Ishikawa (cell line): ENCODE results near the gene SLC24A3.

ENCODE experiments used
- CEBPB ChIP-seq: IDR thresholded peaks from 2 replicates; pipeline ENCODE4 v1.6.1; 2012
- CREB1 ChIP-seq: IDR thresholded peaks from 2 replicates; pipeline ENCODE4 v1.6.1; 2012; ENCODE audit warnings: low read depth
- EGR1 ChIP-seq: IDR thresholded peaks from 2 replicates; pipeline ENCODE4 v1.6.1; 2012
- EP300 ChIP-seq: IDR thresholded peaks from 2 replicates; pipeline ENCODE4 v1.6.1; 2012; ENCODE audit warnings: borderline replicate concordance
- FOXM1 ChIP-seq: IDR thresholded peaks from 2 replicates; pipeline ENCODE4 v1.6.1; 2012; ENCODE audit warnings: low read depth, borderline replicate concordance
- NFIC ChIP-seq: IDR thresholded peaks from 2 replicates; pipeline ENCODE4 v1.6.1; 2012
- RAD21 ChIP-seq: IDR thresholded peaks from 2 replicates; pipeline ENCODE4 v1.6.1; 2012; ENCODE audit warnings: low read depth
- REST ChIP-seq: IDR thresholded peaks from 2 replicates; pipeline ENCODE4 v1.6.1; 2012; ENCODE audit warnings: low read depth, mild to moderate bottlenecking
- TAF1 ChIP-seq: IDR thresholded peaks from 2 replicates; pipeline ENCODE4 v1.6.1; 2012; ENCODE audit warnings: low read depth, mild to moderate bottlenecking
- TCF12 ChIP-seq: IDR thresholded peaks from 2 replicates; pipeline ENCODE4 v1.6.1; 2012; ENCODE audit warnings: low read depth
- TEAD4 ChIP-seq: IDR thresholded peaks from 2 replicates; pipeline ENCODE4 v1.6.1; 2012
- USF1 ChIP-seq: IDR thresholded peaks from 2 replicates; pipeline ENCODE4 v1.6.1; 2012
- YY1 ChIP-seq: IDR thresholded peaks from 2 replicates; pipeline ENCODE4 v1.6.1; 2012; ENCODE audit warnings: low read depth
- ZBTB7A ChIP-seq: IDR thresholded peaks from 2 replicates; pipeline ENCODE4 v1.6.1; 2012; ENCODE audit warnings: low read depth
- TF ChIP-seq, protein P1 (sequence below): IDR thresholded peaks from 2 replicates; pipeline ENCODE4 v1.6.1; 2012

SLC24A3 gene

DNA sequence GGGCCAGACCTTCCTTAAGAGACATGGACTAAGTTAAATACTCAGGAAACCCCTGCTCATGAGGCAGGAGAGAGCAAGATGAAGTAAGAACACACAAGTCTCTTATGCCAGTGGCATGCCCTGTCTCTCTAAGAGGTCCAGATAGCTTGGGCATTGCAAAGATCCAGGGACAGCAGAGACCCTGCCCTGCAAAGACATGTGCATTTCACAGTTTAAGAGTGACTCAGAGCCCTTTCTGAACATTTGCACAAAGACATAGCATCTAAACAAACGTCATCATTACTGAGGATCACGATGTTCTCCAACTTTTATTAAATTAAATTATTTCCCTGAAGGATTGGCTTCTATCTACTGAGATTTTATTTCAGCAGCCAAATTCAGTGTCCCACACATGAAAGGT lies 315.1 kb downstream of the SLC24A3 start:
- TF ChIP-seq TAF1 (no peak), EP300 (no peak), USF1 (no peak), REST (no peak), CEBPB (no peak), YY1 (no peak), ZBTB7A (no peak), EGR1 (no peak), TEAD4 (no peak), FOXM1 (no peak), NFIC (no peak), TCF12 (no peak), RAD21 (no peak), CREB1 (no peak)
- TF ChIP-seq, protein P1, sequence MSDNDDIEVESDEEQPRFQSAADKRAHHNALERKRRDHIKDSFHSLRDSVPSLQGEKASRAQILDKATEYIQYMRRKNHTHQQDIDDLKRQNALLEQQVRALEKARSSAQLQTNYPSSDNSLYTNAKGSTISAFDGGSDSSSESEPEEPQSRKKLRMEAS = no peak

- TF ChIP-seq TEAD4 = no peak
- no peak for TF ChIP-seq NFIC
- no peak for TF ChIP-seq TAF1
- no peak for TF ChIP-seq FOXM1
- TF ChIP-seq ZBTB7A = no peak
- no peak for TF ChIP-seq TCF12
- no peak for TF ChIP-seq REST
- no peak for TF ChIP-seq CEBPB
- TF ChIP-seq, protein P1 = no peak
- TF ChIP-seq USF1 = no peak
- no peak for TF ChIP-seq RAD21
- no peak for TF ChIP-seq EGR1
- no peak for TF ChIP-seq YY1
- no peak for TF ChIP-seq EP300
- no peak for TF ChIP-seq CREB1
These were observed 316.0 kb downstream of the SLC24A3 start for GRCh38 chr20:19528286-19529030.

DNA sequence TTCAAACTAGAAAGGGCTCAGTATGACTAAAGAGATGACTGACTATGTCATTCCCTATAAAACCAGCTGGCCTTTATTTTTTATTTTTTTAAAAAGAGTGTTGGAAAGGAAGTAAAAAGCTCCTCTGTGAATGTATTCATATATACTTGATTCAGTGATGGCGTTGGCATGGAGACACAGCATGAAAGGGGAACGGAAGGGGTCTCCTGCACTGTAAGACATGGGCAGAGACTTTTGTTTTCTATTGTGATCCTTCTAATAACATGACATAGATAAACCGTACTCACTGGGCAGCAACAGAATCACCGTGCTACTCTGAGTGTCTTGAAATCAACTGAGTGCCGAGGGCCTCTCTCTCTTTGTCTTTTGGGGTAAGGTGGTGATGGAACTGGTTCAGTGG lies 317.6 kb downstream of the SLC24A3 start:
- TF ChIP-seq REST (no peak), RAD21 (no peak), NFIC (no peak), YY1 (no peak)

DNA sequence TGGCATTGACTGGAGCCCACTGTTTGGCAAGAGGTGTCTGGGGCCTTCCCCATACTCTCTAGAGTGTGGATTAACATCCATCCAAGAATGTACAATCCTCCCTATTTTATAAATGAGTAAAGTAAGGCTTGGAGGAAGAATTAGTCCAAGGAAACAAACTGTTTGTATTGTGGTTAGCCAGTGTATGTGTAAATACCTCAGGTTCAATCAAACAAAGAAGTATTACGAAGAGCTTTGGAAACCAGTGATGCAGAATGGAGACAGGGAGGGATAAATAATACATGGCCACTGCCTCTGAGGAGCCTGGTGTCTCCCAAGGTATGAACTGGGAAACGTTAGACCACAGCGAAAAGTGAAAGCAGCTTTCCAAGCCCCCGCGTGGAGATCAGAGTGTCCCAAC lies 319.0 kb downstream of the SLC24A3 start:
- no peak for TF ChIP-seq TEAD4

- TF ChIP-seq EP300 (no peak), CREB1 (no peak), REST (no peak), NFIC (no peak), EGR1 (no peak), FOXM1 (no peak), CEBPB (no peak), ZBTB7A (no peak), YY1 (no peak), TEAD4 (no peak), USF1 (no peak), TCF12 (no peak), TAF1 (no peak), RAD21 (no peak)
- TF ChIP-seq, protein P1 = no peak
These were observed 326.1 kb downstream of the SLC24A3 start for GRCh38 chr20:19538556-19538955.
